ENCODE results near the gene SPEG. TPM values are rescaled to one million over a fixed set of nuclear protein-coding genes. Genes with fewer than 3 reads are reported as not detected.

The SPEG gene
- total and polyA plus RNA-seq, 2 of the 13 experiments (the other 11 are each of a cell fraction or from before 2014, with no cell fraction given), result 0.18 to 0.24 TPM

DNA sequence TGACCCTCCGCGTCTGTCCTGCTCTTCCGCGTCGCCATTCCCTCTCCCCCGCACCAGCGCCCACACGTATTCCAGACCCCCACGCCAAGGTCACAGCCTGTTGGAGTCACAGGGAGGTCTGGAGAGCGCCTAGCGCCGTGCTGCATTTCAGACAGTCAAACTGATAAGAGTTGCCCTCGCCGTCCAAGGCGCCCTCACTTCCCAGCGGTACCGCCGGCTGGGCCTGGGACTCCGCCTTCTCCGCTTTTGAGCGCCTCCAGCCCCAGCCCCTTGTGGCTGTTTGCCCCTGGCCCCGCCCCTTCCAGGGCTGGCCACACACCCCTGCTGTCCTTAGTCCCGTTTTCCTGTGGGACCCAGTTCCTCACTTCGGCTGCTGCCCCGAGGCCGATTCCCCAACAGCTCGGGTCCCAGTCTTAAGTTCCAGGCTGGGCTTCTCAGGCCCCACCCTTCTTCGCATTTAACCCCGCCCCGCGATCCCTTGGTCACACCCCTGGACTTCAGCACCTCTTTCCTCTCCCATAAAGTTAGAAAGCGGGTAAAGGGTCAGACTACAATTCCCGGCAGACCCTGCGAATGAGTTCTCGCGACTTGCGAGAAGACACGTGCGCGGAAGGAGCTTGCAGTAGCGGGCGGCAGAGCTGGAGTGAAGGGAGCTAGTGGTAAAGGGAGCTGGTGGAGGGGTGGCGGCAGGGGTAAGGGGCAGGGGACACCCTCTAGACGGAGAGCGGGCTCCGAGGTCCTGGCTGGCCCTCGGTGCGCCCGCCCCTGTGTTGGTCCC lies 63.8 kb downstream of the SPEG start, which contains the start of gene GMPPA (continued):
- TF ChIP-seq, protein P1, sequence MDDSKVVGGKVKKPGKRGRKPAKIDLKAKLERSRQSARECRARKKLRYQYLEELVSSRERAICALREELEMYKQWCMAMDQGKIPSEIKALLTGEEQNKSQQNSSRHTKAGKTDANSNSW (CRISPR knock-in tag; IDR thresholded peaks at IDR 0.05; ENCODE audit: borderline replicate concordance), result peak; percentile 48; the same call in 1 of the 2 replicates
- TF ChIP-seq, protein P2, sequence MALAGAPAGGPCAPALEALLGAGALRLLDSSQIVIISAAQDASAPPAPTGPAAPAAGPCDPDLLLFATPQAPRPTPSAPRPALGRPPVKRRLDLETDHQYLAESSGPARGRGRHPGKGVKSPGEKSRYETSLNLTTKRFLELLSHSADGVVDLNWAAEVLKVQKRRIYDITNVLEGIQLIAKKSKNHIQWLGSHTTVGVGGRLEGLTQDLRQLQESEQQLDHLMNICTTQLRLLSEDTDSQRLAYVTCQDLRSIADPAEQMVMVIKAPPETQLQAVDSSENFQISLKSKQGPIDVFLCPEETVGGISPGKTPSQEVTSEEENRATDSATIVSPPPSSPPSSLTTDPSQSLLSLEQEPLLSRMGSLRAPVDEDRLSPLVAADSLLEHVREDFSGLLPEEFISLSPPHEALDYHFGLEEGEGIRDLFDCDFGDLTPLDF (CRISPR knock-in tag; IDR thresholded peaks at IDR 0.05), result peak; percentile 42; the same call in 1 of the 2 replicates
- TF ChIP-seq, protein P3, sequence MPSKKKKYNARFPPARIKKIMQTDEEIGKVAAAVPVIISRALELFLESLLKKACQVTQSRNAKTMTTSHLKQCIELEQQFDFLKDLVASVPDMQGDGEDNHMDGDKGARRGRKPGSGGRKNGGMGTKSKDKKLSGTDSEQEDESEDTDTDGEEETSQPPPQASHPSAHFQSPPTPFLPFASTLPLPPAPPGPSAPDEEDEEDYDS (CRISPR knock-in tag; IDR thresholded peaks at IDR 0.05), result peak; percentile 95
- TF ChIP-seq ZNF460 (CRISPR knock-in tag; IDR thresholded peaks at IDR 0.05; ENCODE audit: borderline replicate concordance), result no peak
- no peak for TF ChIP-seq NR1H2 (CRISPR knock-in tag; IDR thresholded peaks at IDR 0.05; ENCODE audit: borderline replicate concordance, low read depth)
- TF ChIP-seq SMAD1 (CRISPR knock-in tag; IDR thresholded peaks at IDR 0.05; ENCODE audit: borderline replicate concordance, low read depth), result peak; percentile 85; the same call in 1 of the 2 replicates
- TF ChIP-seq DMAP1 (CRISPR knock-in tag; IDR thresholded peaks at IDR 0.05), result peak; percentile 93
- peak; percentile 77; the same call in 1 of the 2 replicates for TF ChIP-seq TARDBP (CRISPR knock-in tag; IDR thresholded peaks at IDR 0.05)
- TF ChIP-seq, protein P4, sequence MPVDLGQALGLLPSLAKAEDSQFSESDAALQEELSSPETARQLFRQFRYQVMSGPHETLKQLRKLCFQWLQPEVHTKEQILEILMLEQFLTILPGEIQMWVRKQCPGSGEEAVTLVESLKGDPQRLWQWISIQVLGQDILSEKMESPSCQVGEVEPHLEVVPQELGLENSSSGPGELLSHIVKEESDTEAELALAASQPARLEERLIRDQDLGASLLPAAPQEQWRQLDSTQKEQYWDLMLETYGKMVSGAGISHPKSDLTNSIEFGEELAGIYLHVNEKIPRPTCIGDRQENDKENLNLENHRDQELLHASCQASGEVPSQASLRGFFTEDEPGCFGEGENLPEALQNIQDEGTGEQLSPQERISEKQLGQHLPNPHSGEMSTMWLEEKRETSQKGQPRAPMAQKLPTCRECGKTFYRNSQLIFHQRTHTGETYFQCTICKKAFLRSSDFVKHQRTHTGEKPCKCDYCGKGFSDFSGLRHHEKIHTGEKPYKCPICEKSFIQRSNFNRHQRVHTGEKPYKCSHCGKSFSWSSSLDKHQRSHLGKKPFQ (CRISPR knock-in tag; IDR thresholded peaks at IDR 0.05; ENCODE audit: insufficient replicate concordance), result peak; percentile 38
- TF ChIP-seq, protein P5, sequence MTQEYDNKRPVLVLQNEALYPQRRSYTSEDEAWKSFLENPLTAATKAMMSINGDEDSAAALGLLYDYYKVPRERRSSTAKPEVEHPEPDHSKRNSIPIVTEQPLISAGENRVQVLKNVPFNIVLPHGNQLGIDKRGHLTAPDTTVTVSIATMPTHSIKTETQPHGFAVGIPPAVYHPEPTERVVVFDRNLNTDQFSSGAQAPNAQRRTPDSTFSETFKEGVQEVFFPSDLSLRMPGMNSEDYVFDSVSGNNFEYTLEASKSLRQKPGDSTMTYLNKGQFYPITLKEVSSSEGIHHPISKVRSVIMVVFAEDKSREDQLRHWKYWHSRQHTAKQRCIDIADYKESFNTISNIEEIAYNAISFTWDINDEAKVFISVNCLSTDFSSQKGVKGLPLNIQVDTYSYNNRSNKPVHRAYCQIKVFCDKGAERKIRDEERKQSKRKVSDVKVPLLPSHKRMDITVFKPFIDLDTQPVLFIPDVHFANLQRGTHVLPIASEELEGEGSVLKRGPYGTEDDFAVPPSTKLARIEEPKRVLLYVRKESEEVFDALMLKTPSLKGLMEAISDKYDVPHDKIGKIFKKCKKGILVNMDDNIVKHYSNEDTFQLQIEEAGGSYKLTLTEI (CRISPR knock-in tag; conservative IDR thresholded peaks at IDR 0.05), result no peak
